GM03348 (cell line): ENCODE results near the gene NFIC.

ENCODE experiments used
- DNase-seq: peaks from one replicate; pipeline ENCODE4 v3.0.0; 2012; ENCODE audit warnings: low spot score

Gene NFIC

GRCh38 chr19:3454656-3455392 lies 88.4 kb downstream of the NFIC start:
- no peak for DNase-seq

- DNase-seq = no peak
These were observed 89.1 kb downstream of the NFIC start for GRCh38 chr19:3455393-3455955.

GRCh38 chr19:3455960-3456601 lies 89.7 kb downstream of the NFIC start:
- DNase-seq = no peak

- DNase-seq = no peak
These were observed 90.6 kb downstream of the NFIC start for GRCh38 chr19:3456925-3457527.

GRCh38 chr19:3457528-3458228 lies 91.3 kb downstream of the NFIC start:
- DNase-seq = no peak

GRCh38 chr19:3458229-3459088 lies 92.1 kb downstream of the NFIC start:
- no peak for DNase-seq

- DNase-seq = peak; percentile 97
These were observed 92.9 kb downstream of the NFIC start for GRCh38 chr19:3459089-3459881.

- no peak for DNase-seq
These were observed 93.7 kb downstream of the NFIC start for GRCh38 chr19:3459965-3460582.

GRCh38 chr19:3462991-3463713 lies 96.8 kb downstream of the NFIC start:
- no peak for DNase-seq

GRCh38 chr19:3463714-3464586 lies 97.6 kb downstream of the NFIC start:
- DNase-seq = no peak

- DNase-seq = no peak
These were observed 98.3 kb downstream of the NFIC start for GRCh38 chr19:3464587-3465235.

GRCh38 chr19:3465552-3465951 lies 99.2 kb downstream of the NFIC start:
- DNase-seq = no peak

- no peak for DNase-seq
These were observed 100.3 kb downstream of the NFIC start for GRCh38 chr19:3466635-3467034.

- DNase-seq = no peak
These were observed 101.2 kb downstream of the NFIC start for GRCh38 chr19:3467437-3468198.

GRCh38 chr19:3468211-3468610 lies 101.8 kb downstream of the NFIC start:
- no peak for DNase-seq

- no peak for DNase-seq
These were observed 103.5 kb downstream of the NFIC start for GRCh38 chr19:3469638-3470499.
